Activated naive CD8-positive, alpha-beta T cell treated with anti-CD3 and anti-CD28 coated beads, Interleukin-2, amount 10 ng/mL, durations not matched to agents 7 days and 5 days (primary cell): ENCODE results near the gene STK38. TPM values are rescaled to one million over a fixed set of nuclear protein-coding genes. Genes with fewer than 3 reads are reported as not detected.
"Not testable (repeated sequence)": the region's sequence is repeated elsewhere in the genome, so short reads cannot be mapped to it uniquely, and the experiment has no call there.

Source experiments
- ATAC-seq: fragments of 150-1000 bp; cut with Tn5 transposase; one replicate; pipeline ENCODE4 v1.10.0; 2021; ENCODE audit warnings: low read depth, moderate library complexity
- POLR2A ChIA-PET: fragments of 350-600 bp; sonication (Branson Sonifier 250); formaldehyde crosslinking; loops from one replicate; lab custom pipeline; 2021; ENCODE audit warnings: antibody characterized with exemption; lab: Charles Lee
- DNase-seq: peaks from one replicate; pipeline ENCODE4 v3.0.0; 2021
- H3K27ac Mint-ChIP-seq: one replicate; pipeline ENCODE4 v1.8.0; 2022; ENCODE audit warnings: mild to moderate bottlenecking, mixed read lengths
- H3K27me3 Mint-ChIP-seq: one replicate; pipeline ENCODE4 v1.8.0; 2022; ENCODE audit warnings: mild to moderate bottlenecking, moderate library complexity, mixed read lengths
- H3K36me3 Mint-ChIP-seq: one replicate; pipeline ENCODE4 v1.8.0; 2021; ENCODE audit warnings: mild to moderate bottlenecking, mixed read lengths
- H3K4me1 Mint-ChIP-seq: one replicate; pipeline ENCODE4 v1.8.0; 2021; ENCODE audit warnings: mixed read lengths
- H3K4me3 Mint-ChIP-seq: one replicate; pipeline ENCODE4 v1.8.0; 2022; ENCODE audit warnings: mild to moderate bottlenecking, moderate library complexity, mixed read lengths
- H3K9me3 Mint-ChIP-seq: one replicate; pipeline ENCODE4 v1.8.0; 2021; ENCODE audit warnings: mixed read lengths
- total RNA-seq, 2 experiments: library from RNA; stranded (reverse); gene quantifications; one replicate each; pipeline ENCODE4 v1.2.3, GENCODE V29; 2021

STK38 gene
- total RNA-seq, 2 experiments from 2014 or later, result 86.5 to 95.3 TPM

DNA sequence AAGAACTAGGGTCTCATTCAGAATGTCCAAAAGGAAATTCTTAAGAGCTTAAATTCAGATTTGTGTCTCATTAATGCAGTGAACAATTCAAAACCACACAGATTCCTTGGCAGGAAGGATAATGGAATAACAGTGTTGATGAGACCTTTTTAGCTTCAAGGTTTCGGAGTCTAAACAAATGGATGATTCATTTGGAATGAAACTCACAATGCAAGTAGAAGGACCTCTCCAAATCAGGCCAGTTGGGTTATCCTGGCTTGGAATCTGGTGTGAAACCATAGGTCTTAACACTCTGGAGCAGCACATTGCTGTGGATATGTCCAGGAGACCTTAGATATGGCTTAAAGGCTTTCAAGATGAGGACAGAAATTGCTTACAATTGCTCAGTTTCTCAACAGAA, 59.6 kb downstream of the STK38 start:
- Mint-ChIP-seq H3K36me3 (peaks cover 39% of the 10 kb centered on the region), H3K4me3 (no peak overlapping the region), H3K9me3 (no peaks in the 10 kb centered on the region), H3K27me3 (no peaks in the 10 kb centered on the region), H3K4me1 (peaks cover 2% of the 10 kb centered on the region), H3K27ac (no peak overlapping the region)
- ATAC-seq, result no peak
- DNase-seq, result no peak
- POLR2A ChIA-PET, result no interaction called here

DNA sequence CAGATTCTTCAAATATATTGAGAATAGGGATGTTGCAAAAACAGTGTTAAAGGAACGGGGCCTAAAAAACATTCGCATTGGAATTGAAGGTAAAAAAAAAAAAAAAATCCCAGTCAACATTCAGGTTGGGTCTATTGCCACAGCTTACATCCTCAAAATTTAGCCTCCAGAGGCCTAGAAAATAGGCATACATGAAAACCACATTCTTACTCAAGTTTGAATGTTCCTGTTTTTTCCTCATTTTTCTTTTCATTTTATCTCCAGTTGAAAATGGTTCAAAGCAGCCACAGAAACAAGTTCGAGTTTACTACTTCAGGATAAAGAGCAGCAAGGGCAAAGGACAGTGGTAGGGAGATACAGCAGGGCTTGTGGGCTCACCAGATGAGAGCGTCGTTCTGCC, 62.5 kb downstream of the STK38 start:
- POLR2A ChIA-PET, result interaction anchor here (0.6 kb wide), 1 partner anchor 30 kb away, joined by 4 read pairs; no protein-coding TSS in a partner anchor
- Mint-ChIP-seq H3K4me1 (peaks cover 2% of the 10 kb centered on the region), H3K36me3 (peaks cover 38% of the 10 kb centered on the region), H3K9me3 (no peaks in the 10 kb centered on the region), H3K4me3 (no peak overlapping the region), H3K27ac (no peak overlapping the region), H3K27me3 (no peaks in the 10 kb centered on the region)
- ATAC-seq, result no peak
- DNase-seq, result no peak

DNA sequence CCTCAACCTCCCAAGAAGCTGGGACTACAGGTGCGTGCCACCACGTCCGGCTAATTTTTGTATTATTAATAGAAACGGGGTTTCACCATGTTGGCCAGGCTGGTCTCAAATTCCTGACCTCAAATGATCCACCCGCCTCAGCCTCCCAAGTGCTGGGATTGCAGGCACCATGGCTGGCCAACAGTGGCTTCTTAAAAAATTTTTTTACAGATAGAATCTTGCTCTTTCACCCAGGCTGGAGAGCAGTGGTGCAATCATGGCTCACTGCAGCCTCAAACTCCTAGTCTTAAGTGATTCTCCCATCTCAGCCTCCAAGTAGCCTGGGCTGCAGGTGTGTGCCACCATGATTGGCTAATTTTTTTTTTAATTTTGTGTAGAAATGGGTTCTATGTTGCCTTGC, 64.0 kb downstream of the STK38 start:
- H3K4me3 Mint-ChIP-seq, H3K27ac Mint-ChIP-seq, H3K4me1 Mint-ChIP-seq, DNase-seq, ATAC-seq, H3K9me3 Mint-ChIP-seq, H3K27me3 Mint-ChIP-seq, POLR2A ChIA-PET: not testable (repeated sequence)
- peaks cover 40% of the 10 kb centered on the region for H3K36me3 Mint-ChIP-seq

DNA sequence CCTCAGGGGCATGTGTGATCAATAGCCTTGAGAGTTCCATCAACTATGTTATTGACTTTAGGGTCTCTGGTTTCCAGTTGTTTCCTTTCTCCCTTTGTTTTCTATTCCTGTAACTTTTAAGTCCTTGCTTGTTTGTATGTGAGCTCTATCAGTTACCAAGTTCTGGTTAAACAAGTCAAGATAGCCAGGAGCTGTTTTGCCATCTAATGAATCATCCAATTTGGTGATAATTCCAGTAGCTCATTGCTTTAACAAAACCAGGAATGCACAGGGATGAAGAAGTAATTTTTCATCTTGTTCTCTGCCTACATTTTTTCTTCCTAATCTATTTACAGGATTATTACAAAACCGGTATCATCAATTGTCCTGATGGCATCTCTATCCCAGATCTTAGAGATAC, 68.0 kb downstream of the STK38 start:
- H3K9me3 Mint-ChIP-seq, result no peaks in the 10 kb centered on the region
- DNase-seq (no peak), ATAC-seq (no peak)
- peaks cover 5% of the 10 kb centered on the region for H3K4me1 Mint-ChIP-seq
- no peak overlapping the region for H3K4me3 Mint-ChIP-seq
- H3K27ac Mint-ChIP-seq, result no peak overlapping the region
- POLR2A ChIA-PET, result interaction anchor here (0.7 to 1.1 kb wide), 2 partner anchors 14 to 930 kb away, joined by 3 to 4 read pairs; no protein-coding TSS in a partner anchor
- H3K27me3 Mint-ChIP-seq, result no peaks in the 10 kb centered on the region
- peaks cover 31% of the 10 kb centered on the region for H3K36me3 Mint-ChIP-seq

DNA sequence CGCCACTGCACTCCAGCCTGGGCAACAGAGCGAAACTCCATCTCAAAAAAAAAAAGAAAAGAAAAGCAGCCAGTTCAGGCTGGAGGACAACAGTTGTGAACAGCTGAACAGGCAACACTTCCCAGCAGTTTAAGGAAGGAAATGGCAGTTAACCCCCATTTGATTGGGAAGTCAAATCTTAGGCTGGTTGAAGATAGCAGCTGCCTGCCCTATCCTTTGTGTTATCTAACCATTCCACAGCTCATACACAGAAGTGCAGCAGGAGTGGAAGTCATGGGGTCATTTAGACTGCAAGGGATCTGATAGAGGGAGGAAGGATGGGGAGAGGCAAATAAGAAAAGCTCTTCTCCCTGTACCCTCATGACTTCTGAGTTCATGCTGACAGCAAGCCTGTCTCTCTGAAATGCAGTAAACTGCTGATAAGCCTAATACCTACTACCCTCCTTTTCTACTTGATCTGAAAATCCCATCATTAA, 69.2 kb downstream of the STK38 start:
- H3K4me3 Mint-ChIP-seq, result no peak overlapping the region
- no peak overlapping the region for H3K27ac Mint-ChIP-seq
- no peak for ATAC-seq
- POLR2A ChIA-PET, result interaction anchor here (1.1 kb wide), 1 partner anchor 15 kb away, joined by 4 read pairs; no protein-coding TSS in a partner anchor
- no peaks in the 10 kb centered on the region for H3K9me3 Mint-ChIP-seq
- peaks cover 5% of the 10 kb centered on the region for H3K4me1 Mint-ChIP-seq
- no peaks in the 10 kb centered on the region for H3K27me3 Mint-ChIP-seq
- DNase-seq, result no peak
- peaks cover 26% of the 10 kb centered on the region for H3K36me3 Mint-ChIP-seq

DNA sequence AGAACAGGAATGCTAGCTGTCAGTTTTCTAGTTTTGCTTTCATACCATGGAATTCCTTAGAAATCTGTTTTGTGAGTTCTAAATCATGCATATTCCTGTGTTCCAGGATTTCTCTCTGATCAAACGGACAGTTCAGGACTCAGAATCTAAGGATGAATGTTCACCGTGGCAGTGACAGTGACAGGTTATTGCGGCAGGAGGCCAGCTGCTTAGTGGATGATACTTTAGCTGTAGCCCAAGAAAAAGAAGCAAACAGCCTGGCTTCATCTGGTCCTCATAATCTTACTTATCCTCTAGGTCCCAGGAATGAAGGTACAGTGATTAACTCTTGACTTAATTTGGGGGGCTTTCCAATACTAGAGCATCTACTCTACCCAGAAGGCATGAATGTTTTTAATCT, 77.3 kb downstream of the STK38 start:
- ATAC-seq (no peak), DNase-seq (no peak)
- no peaks in the 10 kb centered on the region for H3K4me1 Mint-ChIP-seq
- H3K4me3 Mint-ChIP-seq, result no peak overlapping the region
- H3K27me3 Mint-ChIP-seq, result no peaks in the 10 kb centered on the region
- POLR2A ChIA-PET, result no interaction called here
- no peak overlapping the region for H3K27ac Mint-ChIP-seq
- H3K9me3 Mint-ChIP-seq, result no peaks in the 10 kb centered on the region
- peaks cover 15% of the 10 kb centered on the region for H3K36me3 Mint-ChIP-seq

DNA sequence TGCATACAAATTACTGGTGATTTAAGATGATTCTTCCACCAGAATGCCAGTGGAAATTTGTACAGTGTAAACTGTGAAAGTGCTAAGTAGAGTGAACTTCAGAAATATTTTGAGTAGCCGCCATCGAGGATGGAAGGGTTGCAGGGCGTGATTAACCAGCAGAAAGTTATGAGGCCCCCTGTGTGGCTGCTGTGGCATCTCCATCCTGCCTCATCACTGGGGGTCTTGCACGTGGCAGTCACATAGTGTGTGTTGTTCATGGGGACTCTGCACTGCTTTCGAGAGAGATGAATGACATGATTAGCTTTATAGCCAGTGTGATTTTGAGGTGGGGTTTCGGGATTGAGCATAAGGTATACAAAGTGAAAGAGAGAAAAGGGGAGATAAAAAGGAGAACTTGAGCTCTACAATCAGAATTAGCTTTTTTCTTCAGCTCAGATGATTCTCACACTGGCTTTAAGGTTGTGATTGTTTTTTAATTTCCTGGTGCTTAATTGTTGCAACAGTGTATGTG, 78.1 kb downstream of the STK38 start:
- DNase-seq, result no peak
- no peak for ATAC-seq
- H3K36me3 Mint-ChIP-seq, result peaks cover 17% of the 10 kb centered on the region
- no peak overlapping the region for H3K4me3 Mint-ChIP-seq
- POLR2A ChIA-PET, result no interaction called here
- no peaks in the 10 kb centered on the region for H3K4me1 Mint-ChIP-seq
- H3K27ac Mint-ChIP-seq, result no peak overlapping the region
- H3K27me3 Mint-ChIP-seq, result no peaks in the 10 kb centered on the region
- H3K9me3 Mint-ChIP-seq, result no peaks in the 10 kb centered on the region

DNA sequence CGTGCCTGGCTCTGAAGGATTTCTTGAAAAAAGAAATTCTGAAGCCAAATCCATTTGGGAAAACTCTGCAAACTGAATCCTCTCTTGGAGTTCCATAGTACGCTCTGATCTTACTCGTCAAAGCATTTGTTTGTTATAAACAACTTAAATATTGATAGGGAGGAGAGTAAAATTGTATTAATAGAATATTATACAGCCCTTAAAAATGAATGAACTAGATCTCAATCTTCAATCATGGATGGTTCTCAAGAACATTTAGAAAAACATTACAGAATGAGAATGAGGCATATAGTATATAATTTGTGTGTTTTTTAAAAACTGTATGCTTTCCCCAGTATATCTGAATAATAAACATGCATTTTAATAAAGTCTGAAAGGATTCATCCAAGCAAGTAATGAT, 79.7 kb downstream of the STK38 start:
- Mint-ChIP-seq H3K27me3 (no peaks in the 10 kb centered on the region), H3K4me1 (no peaks in the 10 kb centered on the region), H3K27ac (no peak overlapping the region), H3K4me3 (no peak overlapping the region), H3K9me3 (no peaks in the 10 kb centered on the region), H3K36me3 (peaks cover 24% of the 10 kb centered on the region)
- ATAC-seq, result no peak
- DNase-seq, result no peak
- POLR2A ChIA-PET, result no interaction called here

DNA sequence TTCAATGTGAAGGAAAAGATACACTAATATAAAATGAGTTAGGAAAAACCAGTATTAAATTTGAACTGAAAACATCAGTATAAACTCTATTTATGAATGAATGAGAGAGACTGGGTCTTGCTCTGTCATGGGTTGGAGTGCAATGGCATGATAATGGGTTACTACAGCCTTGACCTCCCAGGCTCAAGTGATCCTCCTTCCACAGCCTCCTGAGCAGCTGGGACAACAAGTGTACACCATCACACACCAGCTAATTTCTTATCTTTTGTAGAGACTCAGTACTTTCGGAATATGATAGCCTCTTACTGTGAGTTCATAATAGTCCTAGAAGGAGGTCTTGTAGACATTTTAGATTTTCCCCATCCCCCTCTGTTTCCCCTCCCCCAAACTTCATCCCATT, 83.0 kb downstream of the STK38 start:
- Mint-ChIP-seq H3K36me3 (peaks cover 32% of the 10 kb centered on the region), H3K4me1 (peaks cover 6% of the 10 kb centered on the region), H3K27me3 (no peaks in the 10 kb centered on the region), H3K27ac (no peak overlapping the region), H3K9me3 (no peaks in the 10 kb centered on the region), H3K4me3 (no peak overlapping the region)
- no peak for ATAC-seq
- no peak for DNase-seq
- POLR2A ChIA-PET, result no interaction called here

DNA sequence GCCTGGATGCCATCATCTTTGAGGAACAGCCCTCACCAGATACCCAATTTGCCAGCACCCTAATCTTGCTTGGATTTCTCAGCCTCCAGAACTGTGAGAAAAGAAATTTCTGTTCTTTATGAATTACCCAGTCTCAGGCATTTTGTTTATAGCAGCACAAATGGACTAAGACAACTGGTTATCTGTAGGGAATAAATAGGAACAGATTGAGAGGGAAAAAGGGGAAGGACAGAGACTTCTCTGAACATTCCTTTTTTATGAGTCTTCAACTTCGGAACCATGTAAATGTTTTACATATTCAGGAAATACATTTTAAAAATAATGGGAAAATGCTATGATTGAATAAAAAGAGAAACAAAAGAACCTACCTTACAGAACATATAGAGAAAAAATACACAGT, 83.6 kb downstream of the STK38 start:
- H3K9me3 Mint-ChIP-seq, result no peaks in the 10 kb centered on the region

DNA sequence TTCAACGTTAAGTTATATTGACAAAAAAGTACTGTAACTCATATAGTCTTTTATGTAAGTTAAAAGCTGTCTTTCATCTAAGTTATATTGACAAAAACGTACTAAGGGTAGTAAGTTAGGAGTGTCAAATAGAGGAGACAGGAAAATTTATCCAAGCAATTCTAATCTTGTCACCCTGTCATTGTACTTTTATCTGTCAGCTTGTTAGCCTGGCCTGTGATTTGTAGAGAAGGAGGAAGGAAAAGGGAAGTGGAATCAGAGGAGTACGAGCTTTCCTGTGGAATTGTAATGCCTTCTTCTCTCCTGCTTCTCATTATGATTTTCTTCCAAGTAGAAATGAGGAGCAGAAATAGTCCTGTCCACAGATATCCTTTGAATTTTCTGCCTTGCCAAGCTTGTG, 85.6 kb downstream of the STK38 start:
- Mint-ChIP-seq H3K9me3 (no peaks in the 10 kb centered on the region), H3K27ac (no peak overlapping the region), H3K36me3 (peaks cover 32% of the 10 kb centered on the region), H3K27me3 (no peaks in the 10 kb centered on the region), H3K4me1 (peaks cover 7% of the 10 kb centered on the region), H3K4me3 (no peak overlapping the region)
- POLR2A ChIA-PET, result no interaction called here
- no peak for ATAC-seq
- no peak for DNase-seq

More for the DNA sequence above, 83.6 kb downstream of the STK38 start:
- H3K36me3 Mint-ChIP-seq, result peaks cover 32% of the 10 kb centered on the region
- DNase-seq, result no peak
- H3K4me3 Mint-ChIP-seq, result no peak overlapping the region
- H3K4me1 Mint-ChIP-seq, result peaks cover 6% of the 10 kb centered on the region
- POLR2A ChIA-PET, result no interaction called here
- no peak for ATAC-seq
- H3K27ac Mint-ChIP-seq, result no peak overlapping the region
- H3K27me3 Mint-ChIP-seq, result no peaks in the 10 kb centered on the region

DNA sequence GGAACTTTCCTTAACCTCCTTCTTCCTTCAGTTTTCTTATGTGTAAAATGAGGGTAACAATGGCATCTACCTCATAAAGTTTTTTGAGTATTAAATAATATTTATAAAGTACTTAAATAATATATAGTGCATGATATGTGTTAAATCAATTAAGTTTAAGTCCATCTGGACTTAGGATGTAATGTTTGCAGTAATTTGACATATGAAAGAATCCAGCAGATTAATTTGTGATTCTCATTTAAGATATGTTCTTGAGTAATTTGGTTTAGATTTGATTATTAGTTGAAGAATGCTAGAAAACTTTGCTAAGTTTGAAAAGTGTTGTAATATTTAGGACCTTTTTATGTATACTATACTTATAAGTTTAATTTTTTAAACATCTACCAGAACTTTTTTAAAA, 86.4 kb downstream of the STK38 start:
- H3K9me3 Mint-ChIP-seq, result no peaks in the 10 kb centered on the region
- H3K36me3 Mint-ChIP-seq, result peaks cover 28% of the 10 kb centered on the region
- ATAC-seq, result no peak
- no peaks in the 10 kb centered on the region for H3K27me3 Mint-ChIP-seq
- peaks cover 7% of the 10 kb centered on the region for H3K4me1 Mint-ChIP-seq
- POLR2A ChIA-PET, result no interaction called here
- no peak overlapping the region for H3K27ac Mint-ChIP-seq
- H3K4me3 Mint-ChIP-seq, result no peak overlapping the region
- no peak for DNase-seq

DNA sequence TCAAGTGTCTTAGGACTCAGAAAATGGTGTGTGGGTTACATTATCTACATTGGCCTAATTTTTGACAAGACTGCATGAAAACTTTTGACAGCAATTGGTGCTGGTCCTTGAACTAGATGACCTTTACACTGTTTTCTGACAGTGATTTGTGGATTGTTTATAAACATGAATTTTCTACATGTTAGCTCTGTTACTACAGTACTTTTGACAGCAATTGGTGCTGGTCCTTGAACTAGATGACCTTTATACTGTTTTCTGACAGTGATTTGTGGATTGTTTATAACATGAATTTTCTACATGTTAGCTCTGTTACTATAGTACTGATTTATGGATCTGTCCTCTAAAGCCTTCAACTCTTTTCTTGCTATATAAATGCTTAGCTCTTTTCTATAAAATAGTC, 87.8 kb downstream of the STK38 start:
- DNase-seq, result no peak
- Mint-ChIP-seq H3K9me3 (no peaks in the 10 kb centered on the region), H3K4me1 (peaks cover 7% of the 10 kb centered on the region), H3K4me3 (no peak overlapping the region), H3K27ac (no peak overlapping the region), H3K27me3 (no peaks in the 10 kb centered on the region), H3K36me3 (peaks cover 27% of the 10 kb centered on the region)
- POLR2A ChIA-PET, result no interaction called here
- no peak for ATAC-seq

DNA sequence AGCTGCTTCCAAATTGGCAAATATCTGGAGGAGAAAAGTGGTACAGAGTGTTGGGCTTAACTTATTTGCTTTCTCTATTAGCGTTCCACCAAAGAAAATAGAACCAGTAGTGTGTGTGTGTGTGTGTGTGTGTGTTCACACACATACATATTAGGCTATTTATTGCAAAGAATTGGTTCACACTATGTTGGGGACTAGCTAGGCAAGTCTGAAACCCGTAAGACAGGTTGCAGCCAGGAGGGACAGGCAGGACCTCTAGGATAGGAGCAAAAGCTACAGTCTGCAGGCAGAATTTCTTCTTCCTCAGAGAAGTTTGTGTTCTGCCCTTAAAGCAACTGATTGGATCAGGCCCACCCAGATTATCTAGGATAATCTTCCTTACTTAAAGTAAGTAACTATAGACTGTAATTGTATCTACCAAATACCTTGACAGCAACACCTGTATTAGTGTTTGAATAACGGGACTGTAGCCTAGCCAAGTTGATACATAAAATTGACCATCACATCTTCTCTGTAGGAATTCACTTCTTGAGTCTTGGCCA, 91.7 kb downstream of the STK38 start:
- DNase-seq, result no peak
- Mint-ChIP-seq H3K36me3 (peaks cover 16% of the 10 kb centered on the region), H3K9me3 (no peaks in the 10 kb centered on the region), H3K4me1 (peaks cover 1% of the 10 kb centered on the region), H3K27ac (no peak overlapping the region), H3K4me3 (no peak overlapping the region), H3K27me3 (no peaks in the 10 kb centered on the region)
- POLR2A ChIA-PET, result interaction anchor here (0.6 kb wide), 2 partner anchors 29 to 80 kb away, joined by 3 to 4 read pairs; no protein-coding TSS in a partner anchor
- ATAC-seq, result no peak
